Amygdala (tissue), 56 donors: ENCODE data around the gene ERFL.
"Not testable (repeated sequence)": the region's sequence is repeated elsewhere in the genome, so short reads cannot be mapped to it uniquely, and the experiment has no call there.

ENCODE experiments used
- DNase-seq, 56 donors: peaks; one replicate each; lab custom pipeline; 2025; lab: John Stamatoyannopoulos, UW

Gene ERFL

DNA sequence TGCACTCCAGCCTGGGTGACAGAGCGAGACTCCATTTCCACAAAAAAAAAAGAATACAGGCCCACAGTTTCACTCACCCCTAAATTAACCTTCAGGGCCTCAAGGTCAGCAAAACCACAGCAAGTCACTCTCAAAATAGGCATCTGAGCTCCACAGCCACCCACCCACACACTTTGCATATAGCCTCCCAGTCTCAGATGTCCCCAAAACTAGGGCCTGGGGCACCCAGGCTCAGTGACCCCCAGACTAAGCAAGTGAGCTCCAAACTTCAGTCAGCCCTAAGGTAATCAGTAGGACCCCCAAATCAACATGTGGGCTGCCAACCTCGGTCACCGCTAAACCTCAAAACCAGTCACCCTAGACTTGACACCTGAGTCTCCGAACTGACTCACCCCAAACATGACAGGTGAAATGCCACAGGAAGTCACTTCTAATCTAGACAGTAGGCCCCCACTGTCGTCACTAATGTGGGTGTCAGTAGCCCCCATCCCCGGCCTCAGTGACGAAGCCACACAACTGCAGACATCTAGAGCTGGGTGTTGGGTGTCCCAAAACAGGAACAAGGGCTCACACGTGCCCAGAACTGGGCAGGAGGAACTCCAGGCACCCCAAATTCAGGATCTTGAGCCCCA lies 17.0 kb upstream of the ERFL start:
- DNase-seq = no peak

DNA sequence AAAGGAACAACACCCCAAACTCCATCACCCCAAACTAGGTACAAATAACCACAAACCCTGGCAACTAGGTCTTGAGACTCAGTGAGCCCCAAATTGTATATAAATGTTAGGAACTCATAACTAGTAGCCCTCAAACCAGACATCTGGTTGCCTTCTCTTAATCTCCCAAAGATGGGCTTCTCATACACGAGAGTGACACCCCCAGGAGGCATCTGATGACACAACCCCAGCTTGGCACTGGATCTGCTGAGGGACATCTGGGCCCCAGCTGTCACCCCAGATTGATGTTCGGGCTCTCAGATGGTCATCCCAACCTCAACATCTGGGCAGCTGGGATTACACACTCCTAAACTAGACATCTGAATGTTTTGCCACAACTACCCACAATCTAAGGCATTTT lies 16.1 kb upstream of the ERFL start:
- no peak for DNase-seq

DNA sequence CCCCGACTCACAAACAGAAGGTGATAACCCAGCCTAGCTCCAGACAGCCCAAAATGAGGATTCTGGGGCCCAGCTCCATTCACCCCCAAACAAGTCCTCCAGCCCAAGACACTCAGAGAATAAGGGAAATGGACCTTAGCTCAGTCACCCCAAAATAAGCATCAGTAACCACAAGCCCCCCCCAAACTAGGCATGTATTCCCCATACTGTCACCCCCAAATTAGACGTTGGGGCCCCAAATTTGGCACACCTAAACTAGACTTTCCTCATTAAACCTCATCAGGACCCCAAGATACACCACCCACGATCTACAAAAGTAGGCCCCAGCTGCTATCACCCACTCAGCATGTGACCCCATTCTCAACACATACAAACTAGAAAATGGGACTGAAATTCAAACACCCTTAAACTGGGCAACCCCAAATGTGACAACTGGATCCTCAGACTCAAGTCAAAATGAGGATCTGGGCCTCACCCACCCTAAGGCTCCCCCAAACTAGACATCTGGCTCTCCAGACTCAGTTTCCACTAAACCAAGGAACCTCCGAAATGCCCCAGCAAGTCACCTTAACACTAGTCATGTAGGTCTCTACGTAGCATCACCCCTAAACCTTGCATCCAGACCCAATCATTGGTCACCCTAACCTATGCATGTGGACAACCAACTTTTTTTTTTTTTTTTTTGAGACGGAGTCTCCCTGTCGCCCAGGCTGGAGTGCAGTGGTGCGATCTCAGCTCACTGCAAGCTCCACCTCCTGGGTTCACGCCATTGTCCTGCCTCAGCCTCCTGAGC lies 13.4 kb upstream of the ERFL start:
- no peak for DNase-seq

DNA sequence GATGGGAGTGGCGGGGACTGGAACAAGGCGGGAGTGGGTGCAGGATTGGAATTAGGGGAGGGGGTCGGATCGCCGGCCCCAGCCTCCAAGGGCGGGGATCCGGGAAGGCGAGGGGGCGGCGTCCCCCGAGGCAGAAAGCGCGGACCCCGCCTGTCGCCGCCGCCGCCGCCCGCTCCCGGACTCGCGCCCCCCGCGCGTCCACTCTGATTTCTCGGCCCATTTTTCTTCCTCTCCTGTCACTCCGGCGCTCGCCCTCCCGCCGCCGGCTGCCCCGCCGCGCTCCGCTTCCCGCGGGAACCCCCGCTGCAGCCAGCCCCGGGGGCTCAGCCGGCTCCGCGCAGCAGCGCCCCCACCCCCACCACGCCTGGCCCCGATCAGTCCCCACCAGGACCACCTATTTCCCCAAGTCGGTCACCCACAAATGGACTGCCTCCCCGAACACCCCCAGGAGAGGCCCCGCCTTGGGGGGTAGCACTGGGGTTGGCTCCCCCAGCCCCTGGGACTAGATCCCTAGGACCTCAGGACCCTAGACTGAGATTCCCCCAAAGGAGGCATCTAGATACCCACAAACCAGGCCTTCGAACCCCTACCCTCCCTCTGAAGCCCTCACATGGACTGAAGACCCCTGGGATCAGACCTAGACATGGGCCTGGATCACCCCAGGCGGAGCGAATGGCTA lies 12.6 kb upstream of the ERFL start:
- DNase-seq = no peak

DNA sequence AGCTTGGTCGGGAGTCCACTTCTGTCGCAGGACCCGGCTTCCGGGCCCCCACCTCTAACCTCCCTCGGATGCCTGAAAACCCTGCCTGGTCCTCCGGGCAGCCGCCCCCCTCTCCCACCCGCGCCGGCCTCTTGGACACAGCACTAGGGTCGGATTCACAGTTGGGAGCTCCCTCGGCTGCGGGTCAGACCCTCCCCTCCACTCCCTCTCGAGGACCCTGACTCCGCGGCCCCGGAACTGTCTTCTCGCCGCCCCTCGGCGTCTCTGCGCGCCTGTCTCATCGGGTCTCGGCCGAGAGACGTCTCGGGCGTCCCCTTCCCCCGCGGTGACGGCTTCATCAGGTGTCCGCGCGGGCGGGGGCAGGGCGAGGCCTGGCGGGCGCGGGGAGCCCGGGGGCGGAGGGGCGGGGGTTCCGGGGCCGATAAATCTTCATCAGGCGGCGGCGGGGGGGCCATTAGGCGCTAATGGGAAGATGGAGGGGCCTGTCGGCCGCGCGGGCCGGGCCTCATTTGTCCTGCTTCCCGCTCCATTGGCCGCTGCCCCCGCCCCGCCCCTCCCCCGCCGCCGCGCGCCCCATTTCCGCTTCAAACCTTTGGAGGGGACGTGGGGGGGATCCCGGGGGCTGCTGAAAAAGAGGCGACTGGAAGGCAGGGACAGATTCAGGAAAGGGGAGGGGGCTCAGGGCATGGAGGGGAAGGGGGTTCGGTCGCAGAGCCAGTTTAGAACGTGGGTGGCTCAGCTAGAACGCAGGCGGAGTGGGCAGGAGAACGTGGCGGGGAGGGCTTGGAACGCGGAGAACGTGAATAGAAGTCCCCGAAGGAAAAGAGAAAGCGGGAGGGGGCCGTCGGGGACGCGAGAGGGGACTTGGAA lies 11.8 kb upstream of the ERFL start:
- peak in 1 of 56 donors; percentile 50 for DNase-seq

DNA sequence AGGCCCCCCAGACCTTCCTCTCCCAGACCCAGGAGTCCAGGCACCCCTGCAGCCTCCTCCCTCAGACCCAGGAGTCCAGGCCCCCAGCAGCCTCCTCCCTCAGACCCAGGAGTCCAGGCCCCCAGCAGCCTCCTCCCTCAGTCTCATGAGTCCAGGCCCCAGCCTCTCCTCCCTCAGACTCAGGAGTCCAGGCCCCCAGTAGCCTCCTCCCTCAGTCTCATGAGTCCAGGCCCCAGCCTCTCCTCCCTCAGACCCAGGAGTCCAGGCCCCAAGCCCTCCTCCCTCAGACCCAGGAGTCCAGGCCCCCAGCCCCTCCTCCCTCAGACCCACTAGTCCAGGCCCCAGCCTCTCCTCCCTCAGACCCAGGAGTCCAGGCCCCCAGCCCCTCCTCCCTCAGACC lies 11.0 kb upstream of the ERFL start:
- not testable (repeated sequence) for DNase-seq

DNA sequence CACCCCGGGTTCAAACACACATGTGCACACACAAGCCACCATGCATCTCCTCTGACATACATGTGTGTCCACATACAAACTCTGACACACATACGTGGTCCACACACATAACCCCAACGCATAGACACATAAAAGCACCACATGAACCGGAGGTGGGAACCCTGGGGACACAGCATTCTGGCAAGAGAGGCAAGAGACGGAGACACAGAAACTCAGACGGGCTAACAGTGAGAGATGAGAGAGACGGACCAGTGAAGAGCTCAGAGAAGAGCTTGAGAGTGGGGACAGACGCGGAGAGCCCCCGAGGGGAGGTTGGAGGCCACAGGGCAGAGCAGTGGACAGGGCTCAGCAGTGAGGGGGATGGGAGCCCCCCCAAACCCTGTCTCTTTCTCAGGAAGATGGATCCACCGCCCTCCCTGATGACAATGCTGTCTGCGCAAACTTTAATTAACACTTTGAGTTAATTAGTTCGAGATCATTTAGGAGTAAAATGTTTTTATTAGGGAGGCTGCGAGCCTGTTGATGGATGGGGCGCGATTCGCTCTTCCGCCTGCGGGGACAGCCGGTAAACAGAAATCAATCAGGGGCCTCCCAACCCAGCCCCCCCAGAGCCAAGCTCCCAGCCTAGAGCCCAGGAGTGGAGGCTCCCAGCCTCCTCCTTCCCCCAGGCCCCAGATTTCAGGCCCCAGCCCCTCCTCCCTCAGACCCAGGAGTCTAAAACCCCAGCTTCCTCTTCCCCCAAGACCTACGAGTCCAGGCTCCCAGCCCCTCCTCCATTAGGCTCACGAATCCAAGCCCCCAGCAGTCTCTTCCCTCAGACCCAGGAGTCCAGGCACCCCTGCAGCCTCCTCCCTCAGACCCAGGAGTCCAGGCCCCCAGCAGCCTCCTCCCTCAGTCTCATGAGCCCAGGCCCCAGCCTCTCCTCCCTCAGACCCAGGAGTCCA lies 9.5 kb upstream of the ERFL start:
- DNase-seq = no peak

DNA sequence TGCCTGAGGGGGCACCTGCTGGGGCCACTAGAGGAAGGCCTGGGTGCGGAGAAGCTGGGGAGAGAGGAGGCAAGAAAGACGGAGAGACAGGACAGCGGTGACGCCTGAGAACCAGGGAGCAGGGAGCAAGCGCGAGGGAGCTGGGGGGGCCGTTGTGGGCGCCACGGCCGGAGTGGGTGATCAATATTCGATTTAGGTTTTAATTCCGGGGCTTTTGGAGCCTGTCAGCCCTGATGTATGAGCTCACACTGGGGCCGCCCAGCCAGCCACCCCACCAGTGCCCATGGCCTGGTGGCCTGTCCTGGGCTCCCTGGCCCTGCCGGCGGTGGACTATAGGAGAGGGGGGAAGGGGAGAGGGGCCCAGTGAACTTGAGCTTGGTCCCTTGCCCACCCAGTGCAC lies 8.7 kb upstream of the ERFL start:
- DNase-seq = no peak

DNA sequence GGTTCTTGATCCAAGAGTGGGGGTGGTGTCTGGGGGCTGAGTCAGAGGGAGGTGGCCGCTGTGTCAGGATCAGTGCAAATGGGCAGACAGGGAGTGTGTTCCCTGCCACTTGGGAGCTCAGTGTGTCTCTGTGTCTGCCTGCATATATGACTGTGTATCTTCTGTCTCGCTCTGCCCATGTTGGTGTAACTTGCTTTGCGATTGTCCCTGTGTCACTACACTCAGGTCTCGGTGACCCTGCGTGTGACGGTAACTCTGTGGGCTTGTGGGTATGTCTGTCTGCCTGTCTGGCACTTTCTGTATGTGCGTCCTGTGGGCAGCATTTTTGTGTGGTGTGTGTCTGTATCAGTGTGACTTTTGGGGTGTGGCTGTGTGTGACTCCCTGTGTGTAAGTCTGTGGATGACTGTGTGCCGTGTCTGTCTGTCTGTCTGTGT lies 8.2 kb upstream of the ERFL start:
- no peak for DNase-seq

DNA sequence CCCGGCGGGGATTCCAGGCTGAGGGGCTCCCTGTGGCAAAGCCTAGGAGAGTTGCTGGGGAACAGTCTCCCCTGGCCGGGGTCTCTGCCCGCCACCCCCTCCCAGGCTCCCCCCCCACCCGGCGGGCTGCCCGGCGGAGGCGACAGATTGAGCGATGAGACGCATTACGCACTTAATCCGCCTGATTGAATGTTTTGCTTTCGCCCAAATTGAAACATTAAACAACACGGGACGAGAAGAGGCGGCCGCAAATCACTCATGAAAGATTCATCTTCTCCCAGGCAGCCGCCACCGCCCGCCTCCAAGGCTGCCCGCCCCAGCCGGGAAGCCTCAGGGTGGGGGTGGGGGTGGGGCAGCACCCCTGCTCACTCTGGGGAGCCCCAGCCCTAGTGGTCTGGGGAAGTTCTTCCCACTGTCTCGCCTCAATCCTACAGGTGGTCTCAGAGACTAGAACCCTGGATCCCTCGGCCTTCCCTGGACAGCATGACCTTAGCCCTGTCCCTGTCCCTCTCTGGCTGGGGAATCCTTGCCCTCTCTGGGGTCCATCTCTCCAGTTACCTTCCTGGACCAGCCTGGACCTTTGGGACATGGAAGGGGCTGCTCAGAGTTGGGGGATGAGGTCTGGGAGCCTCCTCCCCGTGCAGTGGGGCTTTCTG lies 7.6 kb upstream of the ERFL start:
- no peak for DNase-seq

DNA sequence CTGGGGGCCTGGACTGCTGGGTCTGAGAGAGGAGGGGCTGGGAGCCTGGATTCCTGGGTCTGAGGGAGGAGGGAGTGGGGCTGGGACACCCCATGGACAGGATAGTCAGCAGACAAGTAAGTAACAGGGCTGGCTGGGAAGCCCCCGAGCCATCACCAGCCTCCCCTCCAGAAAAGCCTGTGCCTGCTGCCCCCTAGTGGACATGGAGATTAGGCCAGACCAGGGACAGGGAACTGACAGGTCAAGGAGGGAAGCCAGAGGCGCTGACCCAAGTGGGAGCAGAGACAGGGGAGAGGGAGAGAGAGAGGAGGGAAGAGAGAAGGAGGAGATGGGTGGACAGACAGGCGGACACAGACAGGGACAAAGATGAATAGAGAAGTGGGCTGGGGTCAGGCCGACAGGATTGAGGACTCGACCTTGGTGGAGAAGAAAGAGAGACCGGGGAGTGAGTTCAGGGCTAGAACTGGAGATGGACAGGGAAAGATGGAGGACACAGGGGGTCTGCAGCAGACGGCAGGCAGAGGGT lies 6.7 kb upstream of the ERFL start:
- DNase-seq = peak in 42 of 56 donors; percentile 4 to 66 (median 21)

DNA sequence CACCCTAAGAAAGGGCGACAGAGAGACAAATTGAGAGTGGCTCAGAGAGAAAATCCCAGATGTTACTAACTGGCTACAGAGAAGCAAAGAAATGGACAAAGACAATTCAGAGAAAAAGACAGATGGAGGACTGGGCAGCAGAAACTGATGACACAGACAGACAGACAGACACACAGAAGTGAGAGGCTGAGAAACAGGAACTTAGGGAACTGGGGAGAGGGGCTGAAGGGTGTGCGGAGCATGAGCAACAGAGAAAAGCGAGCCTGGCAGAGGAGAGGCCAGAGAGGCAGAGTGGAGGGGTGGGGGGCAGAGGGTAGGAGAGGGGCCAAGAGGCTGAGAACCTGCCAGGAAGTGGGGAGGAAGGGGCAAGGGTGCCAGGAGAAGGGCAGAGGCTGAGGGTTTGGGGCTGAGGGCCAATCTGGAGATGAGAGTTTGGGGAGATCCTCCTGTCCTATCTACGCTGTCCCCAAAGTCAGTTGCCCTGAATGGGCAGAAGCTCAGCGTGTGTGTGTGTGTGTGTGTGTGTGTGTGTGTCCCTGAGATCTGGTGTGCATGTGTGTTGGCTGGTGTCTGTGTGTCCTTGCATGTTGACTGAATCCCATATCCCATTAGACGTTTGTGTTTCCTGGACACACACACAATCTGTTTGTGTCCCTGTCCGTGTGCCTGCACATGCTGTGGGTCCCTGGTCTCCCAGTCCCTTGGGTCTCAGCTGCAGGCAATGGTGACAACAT lies 5.6 kb upstream of the ERFL start:
- no peak for DNase-seq

DNA sequence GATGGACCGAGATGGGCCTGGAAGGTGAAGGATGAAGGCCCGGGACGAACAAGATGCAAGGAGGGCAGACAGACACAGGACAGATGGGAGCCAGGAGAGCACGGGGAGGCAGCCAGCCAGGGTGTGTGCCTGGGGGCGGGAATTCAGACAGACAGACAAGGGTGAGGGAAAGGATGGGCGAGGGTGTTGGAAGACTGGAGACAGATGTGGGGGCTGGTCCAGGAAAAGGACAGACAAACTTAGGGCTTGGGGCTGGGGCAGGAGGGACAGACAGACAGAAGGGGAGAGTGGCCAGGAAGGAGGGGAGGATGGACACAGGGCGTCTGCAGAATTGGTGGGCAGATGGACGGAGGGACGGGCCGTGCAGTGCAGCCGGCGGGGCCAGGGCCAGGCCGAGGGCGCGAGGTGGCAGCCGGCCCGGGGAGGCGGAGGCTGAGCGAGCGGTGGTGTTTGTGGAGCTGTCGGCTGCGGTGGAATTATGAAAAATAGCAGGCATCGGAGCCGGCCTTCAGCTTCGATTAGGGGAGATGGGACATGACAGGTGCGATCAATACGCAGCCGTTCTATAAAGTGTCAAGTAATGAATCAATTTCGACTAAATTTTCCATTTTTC lies 4.6 kb upstream of the ERFL start:
- peak in 1 of 56 donors; percentile 12 for DNase-seq

DNA sequence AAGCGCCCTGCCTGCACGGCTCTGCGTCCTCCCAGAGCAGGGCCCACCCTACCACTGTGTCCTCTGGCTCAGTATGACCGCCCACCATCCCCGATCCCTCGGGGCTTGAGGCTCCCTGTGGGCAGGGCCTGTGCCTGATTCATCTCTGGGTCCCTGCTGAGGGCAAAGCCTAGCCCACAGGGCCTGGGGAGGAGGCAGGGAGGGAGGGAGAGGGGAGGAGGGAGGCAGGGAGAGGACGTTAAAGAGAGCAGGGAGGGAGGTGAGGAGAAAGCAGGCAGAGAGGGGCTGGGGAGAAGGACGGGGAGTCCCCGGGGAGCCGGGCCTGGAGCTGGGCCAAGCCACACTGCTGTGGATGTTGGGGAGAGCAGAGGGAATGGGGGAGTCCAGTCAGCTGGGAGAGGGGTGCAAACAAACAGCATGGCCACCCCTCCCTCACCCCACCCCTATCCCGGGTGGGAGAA lies 4.0 kb upstream of the ERFL start:
- DNase-seq = no peak

DNA sequence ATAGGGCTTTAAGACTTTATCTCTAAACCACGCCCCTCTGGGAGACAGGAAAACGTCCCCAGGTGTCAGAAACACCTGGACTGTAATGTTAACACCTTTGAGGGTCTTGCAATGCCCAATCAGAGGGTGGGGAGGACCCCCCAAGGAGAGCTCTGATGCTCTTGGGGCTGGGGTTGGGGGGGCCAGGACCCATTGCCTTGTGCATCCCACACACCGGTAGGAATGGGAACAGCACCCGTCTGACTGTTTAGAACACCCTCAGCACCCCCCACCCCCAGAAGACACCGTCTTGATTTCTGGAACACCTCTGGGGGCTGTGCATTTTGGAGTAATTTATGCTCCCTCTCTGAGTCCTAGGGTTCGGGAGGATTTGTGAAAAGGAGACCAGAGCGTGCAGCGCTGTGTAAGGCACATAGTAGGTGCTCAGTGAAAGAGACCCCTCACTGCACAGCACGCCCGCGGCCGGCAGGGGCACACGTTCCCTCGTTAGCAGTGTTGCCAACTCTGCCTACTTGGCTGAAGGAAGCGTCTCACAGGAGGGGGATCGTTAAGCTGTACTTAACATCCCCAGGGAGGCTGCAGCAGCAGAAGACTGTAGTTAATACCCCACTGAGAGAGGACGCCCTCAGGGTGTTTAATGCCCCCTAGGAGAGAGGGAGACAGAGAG lies 2.8 kb upstream of the ERFL start:
- DNase-seq = no peak

DNA sequence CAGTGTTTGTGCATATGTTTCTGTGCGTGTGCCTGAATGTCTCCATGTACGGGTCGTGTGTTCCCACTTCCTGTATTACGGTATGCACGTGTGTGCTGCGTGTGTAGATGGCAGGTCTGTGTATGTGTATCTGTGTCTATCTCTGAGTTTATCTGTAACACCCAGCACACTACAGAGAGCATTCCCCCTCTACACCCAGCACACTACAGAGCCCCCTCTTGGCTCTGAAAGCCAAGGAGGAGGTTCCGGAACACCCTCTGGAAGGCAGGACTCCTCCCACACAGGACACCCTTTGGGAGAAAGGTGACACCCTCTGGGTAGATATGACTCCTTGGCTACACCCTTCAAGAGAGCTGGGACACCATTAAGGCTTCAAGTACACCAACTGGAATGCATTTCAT lies 2.1 kb upstream of the ERFL start:
- no peak for DNase-seq

DNA sequence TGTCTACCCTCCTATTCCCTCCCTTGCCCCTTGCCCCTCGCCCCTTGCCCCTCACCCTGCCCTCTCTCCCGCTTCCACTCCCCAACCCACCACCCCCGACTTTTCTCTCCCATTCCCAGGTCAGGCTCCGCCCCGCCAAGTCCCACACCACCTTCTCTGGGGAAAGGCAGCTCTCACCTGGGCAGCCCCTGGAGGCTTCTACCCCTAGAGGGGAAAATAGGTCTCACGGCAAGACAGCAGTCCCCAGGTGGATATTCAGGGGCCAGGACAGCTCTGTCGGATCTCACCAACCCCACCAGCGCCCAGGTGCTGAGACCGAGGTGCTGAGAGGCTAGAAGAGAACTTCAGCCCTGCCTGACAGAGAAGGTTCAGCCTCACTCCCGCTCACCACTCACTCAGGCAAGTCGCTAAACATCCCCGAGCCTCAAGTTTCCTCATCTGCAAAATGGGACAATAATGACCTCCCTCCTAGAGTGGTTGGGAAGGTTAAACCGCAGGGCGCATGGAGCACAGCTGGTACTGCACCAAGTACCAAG lies 1.4 kb upstream of the ERFL start:
- no peak for DNase-seq
